ENCODE results near the gene ERICH2. TPM values are rescaled to one million over a fixed set of nuclear protein-coding genes. Genes with fewer than 3 reads are reported as not detected.

ERICH2 gene
- total RNA-seq, 1 experiment from 2014 or later: 2.4 TPM

DNA sequence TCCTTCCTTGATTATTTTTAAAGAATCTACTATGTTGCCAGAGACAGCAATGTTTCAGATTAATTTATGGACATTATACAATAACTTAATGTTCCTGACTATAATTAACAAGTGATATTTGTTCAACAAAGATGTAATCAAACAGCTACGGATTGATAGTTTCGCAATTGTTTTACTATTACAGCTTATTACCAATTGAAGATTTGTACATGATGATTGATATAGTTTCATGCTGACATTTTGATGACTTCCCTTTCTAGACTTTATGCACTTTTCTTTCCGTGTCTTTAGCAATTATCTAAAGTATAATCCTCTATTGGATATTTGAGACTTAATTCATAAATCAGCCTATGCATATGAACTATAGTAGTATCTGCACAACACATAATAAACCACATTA lies 48.5 kb upstream of the ERICH2 start:
- no peak for DNase-seq (ENCODE audit: low read depth, low spot score)
- Histone ChIP-seq H3K27me3 (ENCODE audit: insufficient read depth, low read length) (no peaks in the 10 kb centered on the region), H3K36me3 (ENCODE audit: control insufficient read depth in 1 of 2, insufficient read depth in 2 of 2, low read length in 2 of 2) (no peaks in the 10 kb centered on the region), H3K4me2 (ENCODE audit: low read length) (no peak overlapping the region), H4K20me1 (ENCODE audit: insufficient read depth) (no peaks in the 10 kb centered on the region), H3K4me1 (ENCODE audit: control insufficient read depth in 1 of 2, insufficient read depth in 2 of 2, low read length in 2 of 2) (no peaks in the 10 kb centered on the region), H3K27ac (ENCODE audit: low read depth, low read length) (no peak overlapping the region), H3K9me2 (ENCODE audit: insufficient read depth) (no peaks in the 10 kb centered on the region), H3K4me3 (replicated peaks in 1 of 2; ENCODE audit: low read depth in 1 of 2, low read length in 2 of 2) (no peak overlapping the region), H2AFZ (ENCODE audit: low read depth, low read length, poor library complexity, severe bottlenecking) (no peak overlapping the region), H3K79me2 (ENCODE audit: insufficient read depth, low read length) (no peaks in the 10 kb centered on the region), H3K9ac (ENCODE audit: low read length) (no peak overlapping the region), H3K9me3 (ENCODE audit: control insufficient read depth in 1 of 2, insufficient read depth in 1 of 2, low read depth in 1 of 2, low read length in 2 of 2) (no peaks in the 10 kb centered on the region)
- POLR2A ChIA-PET: interaction anchor here (1.3 kb wide), 1 partner anchor 9 kb away, joined by 3 read pairs; no protein-coding TSS in a partner anchor
- ATAC-seq: no peak
- intact Hi-C loops (cut with micrococcal nuclease): no loop called here
- no peak for TF ChIP-seq FOSL1 (IDR thresholded peaks at IDR 0.05; ENCODE audit: low read depth)
- TF ChIP-seq RAD21 (IDR thresholded peaks at IDR 0.05; ENCODE audit: low read depth): no peak
- no peak for TF ChIP-seq SIN3A (IDR thresholded peaks at IDR 0.05; ENCODE audit: low read depth)
- TF ChIP-seq EZH2 (IDR thresholded peaks at IDR 0.05): no peak
- TF ChIP-seq, protein P1, sequence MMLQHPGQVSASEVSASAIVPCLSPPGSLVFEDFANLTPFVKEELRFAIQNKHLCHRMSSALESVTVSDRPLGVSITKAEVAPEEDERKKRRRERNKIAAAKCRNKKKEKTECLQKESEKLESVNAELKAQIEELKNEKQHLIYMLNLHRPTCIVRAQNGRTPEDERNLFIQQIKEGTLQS (IDR thresholded peaks at IDR 0.05): no peak
- BruUV-seq (replicated peaks): no TSS peak
- RAD21 ChIA-PET (ENCODE audit: low non-redundant PET in 1 of 2, low total read pairs in 2 of 2, uncharacterized antibody in 2 of 2, unreplicated experiment in 2 of 2): no interaction called here
- CTCF ChIA-PET: no interaction called here

DNA sequence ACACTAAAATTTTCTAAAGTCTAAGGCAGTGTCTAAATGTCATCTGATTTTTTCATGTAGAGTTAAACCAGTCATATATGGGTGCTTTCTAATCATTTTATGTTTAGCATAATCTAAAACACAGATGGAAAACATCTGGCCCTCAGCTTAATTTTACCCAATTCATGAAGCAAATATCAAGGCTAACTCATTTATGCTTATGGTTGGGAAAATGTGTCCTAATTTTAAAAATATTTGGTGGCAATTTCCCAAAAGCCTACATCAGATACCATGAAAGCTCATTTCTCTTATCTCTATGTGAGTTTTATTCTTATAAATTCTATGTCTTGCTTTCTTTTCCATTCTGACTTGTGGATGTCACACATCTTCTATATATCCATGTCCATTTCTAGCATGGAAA lies 47.9 kb upstream of the ERICH2 start:
- H4K20me1 ChIP-seq (ENCODE audit: insufficient read depth): no peaks in the 10 kb centered on the region
- H3K4me2 ChIP-seq (ENCODE audit: low read length): no peak overlapping the region
- BruUV-seq (replicated peaks): no TSS peak
- H3K9ac ChIP-seq (ENCODE audit: low read length): no peak overlapping the region
- ATAC-seq: no peak
- intact Hi-C loops (cut with micrococcal nuclease): no loop called here
- H3K9me3 ChIP-seq (ENCODE audit: control insufficient read depth in 1 of 2, insufficient read depth in 1 of 2, low read depth in 1 of 2, low read length in 2 of 2): no peaks in the 10 kb centered on the region
- H3K79me2 ChIP-seq (ENCODE audit: insufficient read depth, low read length): no peaks in the 10 kb centered on the region
- RAD21 ChIA-PET (ENCODE audit: low non-redundant PET in 1 of 2, low total read pairs in 2 of 2, uncharacterized antibody in 2 of 2, unreplicated experiment in 2 of 2): no interaction called here
- H3K4me1 ChIP-seq (ENCODE audit: control insufficient read depth in 1 of 2, insufficient read depth in 2 of 2, low read length in 2 of 2): no peaks in the 10 kb centered on the region
- no peak overlapping the region for H3K27ac ChIP-seq (ENCODE audit: low read depth, low read length)
- CTCF ChIA-PET: no interaction called here
- H2AFZ ChIP-seq (ENCODE audit: low read depth, low read length, poor library complexity, severe bottlenecking): no peak overlapping the region
- no peak for DNase-seq (ENCODE audit: low read depth, low spot score)
- no peaks in the 10 kb centered on the region for H3K36me3 ChIP-seq (ENCODE audit: control insufficient read depth in 1 of 2, insufficient read depth in 2 of 2, low read length in 2 of 2)
- H3K27me3 ChIP-seq (ENCODE audit: insufficient read depth, low read length): no peaks in the 10 kb centered on the region
- TF ChIP-seq SP1 (IDR thresholded peaks at IDR 0.05; ENCODE audit: low read depth): no peak
- TF ChIP-seq TCF7L2 (IDR thresholded peaks at IDR 0.05; ENCODE audit: borderline replicate concordance, extremely low read depth, insufficient read depth, insufficient read length): no peak
- TF ChIP-seq, protein P1 (IDR thresholded peaks at IDR 0.05): no peak
- no peak for TF ChIP-seq FOSL1 (IDR thresholded peaks at IDR 0.05; ENCODE audit: low read depth)
- no peak for TF ChIP-seq EZH2 (IDR thresholded peaks at IDR 0.05)
- no peak for TF ChIP-seq CEBPB (IDR thresholded peaks at IDR 0.05; ENCODE audit: low read depth)
- TF ChIP-seq EGR1 (IDR thresholded peaks at IDR 0.05; ENCODE audit: low read depth): no peak
- no peak overlapping the region for H3K4me3 ChIP-seq (replicated peaks in 1 of 2; ENCODE audit: low read depth in 1 of 2, low read length in 2 of 2)
- H3K9me2 ChIP-seq (ENCODE audit: insufficient read depth): no peaks in the 10 kb centered on the region
- POLR2A ChIA-PET: no interaction called here
